T-helper 1 cell treated with Interleukin-12 subunit alpha and Interleukin-12 subunit beta and Interleukin-4 antibody, amounts not matched to agents 30 ng/mL and 1 ng/mL, for 36 hours (primary cell): ENCODE measurements around the gene CBX2. TPM values are rescaled to one million over a fixed set of nuclear protein-coding genes. Genes with fewer than 3 reads are reported as not detected.

Source experiments
- intact Hi-C: fragments of 100-400 bp; cut with micrococcal nuclease; formaldehyde crosslinking; loops from one replicate; pipeline ENCODE4 v1.15.1; 2024
- total RNA-seq: library from RNA; stranded (reverse); gene quantifications from 2 replicates; pipeline ENCODE4 v1.2.3, GENCODE V29; 2022

The CBX2 gene
- total RNA-seq, 1 donor from 2014 or later = 2.5 TPM

GRCh38 chr17:79798299-79799173 lies 20.6 kb downstream of the CBX2 start:
- intact Hi-C loops = loop anchor here (5.0 kb wide), 2 partner anchors 464 to 1714 kb away; partner anchors contain the start of genes ACTG1 and RNF213

GRCh38 chr17:79799174-79799537 lies 21.2 kb downstream of the CBX2 start:
- intact Hi-C loops = loop anchor here (5.0 kb wide), 2 partner anchors 463 to 1713 kb away; partner anchors contain the start of genes ACTG1 and RNF213

- intact Hi-C loops = loop anchor here (5.0 kb wide), 3 partner anchors 463 to 1713 kb away; partner anchors contain the start of genes ACTG1, BAHCC1 and RNF213
Observed at GRCh38 chr17:79799538-79800324, 21.8 kb downstream of the CBX2 start.

GRCh38 chr17:79800325-79801155 lies 22.6 kb downstream of the CBX2 start:
- intact Hi-C loops = loop anchor here (5.0 kb wide), 1 partner anchor 1597 kb away; the partner anchor contains the start of gene BAHCC1

- intact Hi-C loops = loop anchor here (5.0 kb wide), 1 partner anchor 1596 kb away; the partner anchor contains the start of gene BAHCC1
Observed at GRCh38 chr17:79801156-79802038, 23.4 kb downstream of the CBX2 start.

GRCh38 chr17:79802039-79802735 lies 24.2 kb downstream of the CBX2 start:
- intact Hi-C loops = loop anchor here (5.0 kb wide), 1 partner anchor 1595 kb away; the partner anchor contains the start of gene BAHCC1

GRCh38 chr17:79802736-79803420 lies 24.9 kb downstream of the CBX2 start:
- intact Hi-C loops = loop anchor here (5.0 kb wide), 1 partner anchor 1594 kb away; the partner anchor contains the start of gene BAHCC1

- intact Hi-C loops = loop anchor here (5.0 kb wide), 1 partner anchor 1594 kb away; the partner anchor contains the start of gene BAHCC1
Observed at GRCh38 chr17:79803421-79803996, 25.6 kb downstream of the CBX2 start.

GRCh38 chr17:79803997-79804855 lies 26.3 kb downstream of the CBX2 start:
- intact Hi-C loops = loop anchor here (5.0 kb wide), 1 partner anchor 1593 kb away; the partner anchor contains the start of gene BAHCC1

- intact Hi-C loops = loop anchor here (5.0 kb wide), 1 partner anchor 1592 kb away; the partner anchor contains the start of gene BAHCC1
Observed at GRCh38 chr17:79804856-79805696, 27.1 kb downstream of the CBX2 start.

- intact Hi-C loops = no loop called here
Observed at GRCh38 chr17:79806446-79806760, 28.5 kb downstream of the CBX2 start.

GRCh38 chr17:79806863-79807720 lies 29.1 kb downstream of the CBX2 start:
- intact Hi-C loops = no loop called here

GRCh38 chr17:79808763-79809529 lies 31.0 kb downstream of the CBX2 start:
- intact Hi-C loops = loop anchor here (1.0 kb wide), 3 partner anchors 107 to 182 kb away; no protein-coding TSS in a partner anchor

- intact Hi-C loops = loop anchor here (1.0 to 2.0 kb wide), 4 partner anchors 12 to 188 kb away; partner anchors contain the start of genes CBX4 and CBX8
Observed at GRCh38 chr17:79809530-79810129, 31.7 kb downstream of the CBX2 start.
